ENCODE results near the gene GLI1. TPM values are rescaled to one million over a fixed set of nuclear protein-coding genes. Genes with fewer than 3 reads are reported as not detected.
A peak's percentile ranks its signal among the peaks of the same experiment; 100 is the strongest.

The GLI1 gene
- total and polyA plus RNA-seq, 2 of the 13 experiments (the other 11 are each of a cell fraction or from before 2014, with no cell fraction given): 0.09 to 0.20 TPM

DNA sequence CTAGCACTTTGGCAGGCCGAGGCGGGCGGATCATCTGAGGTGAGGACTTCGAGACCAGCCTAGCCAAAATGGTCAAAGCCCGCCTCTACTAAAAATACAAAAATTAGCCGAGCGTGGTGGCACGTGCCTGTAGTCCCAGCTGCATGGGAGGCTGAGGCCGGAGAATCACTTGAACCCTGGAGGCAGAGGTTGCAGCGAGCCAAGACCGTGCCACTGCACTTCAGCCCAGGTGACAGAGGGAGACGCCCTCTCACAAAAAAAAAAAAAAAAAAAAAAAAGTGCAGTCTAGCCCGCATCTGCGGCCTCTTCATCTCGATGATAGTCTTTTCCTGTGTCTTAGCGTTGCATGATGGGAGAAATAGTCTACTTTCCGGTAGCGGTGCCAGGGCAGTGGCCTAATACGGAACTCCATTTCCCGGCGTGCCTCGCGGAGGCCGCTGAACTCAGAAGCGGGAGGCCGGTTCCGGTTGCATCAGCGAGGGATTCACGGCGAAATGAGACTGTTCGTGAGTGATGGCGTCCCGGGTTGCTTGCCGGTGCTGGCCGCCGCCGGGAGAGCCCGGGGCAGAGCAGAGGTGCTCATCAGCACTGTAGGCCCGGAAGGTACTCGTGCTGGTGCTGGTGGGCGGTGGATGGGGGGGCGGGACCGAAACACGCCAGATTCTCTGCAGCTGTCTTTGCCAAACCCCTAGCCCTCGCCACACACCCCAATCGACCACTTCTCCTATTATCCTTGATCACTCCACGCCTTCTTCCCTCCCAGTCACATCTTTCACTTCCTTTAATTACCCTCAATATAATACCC lies 28.2 kb downstream of the GLI1 start, which contains the start of gene MARS1 (continued):
- no peak for TF ChIP-seq HNRNPL (IDR thresholded peaks at IDR 0.05; ENCODE audit: low read depth, low read length)
- peak; percentile 92 for TF ChIP-seq ELF1 (CRISPR knock-in tag; IDR thresholded peaks at IDR 0.05)
- peak; percentile 90 for TF ChIP-seq POLR2G (IDR thresholded peaks at IDR 0.05; ENCODE audit: low read depth, low read length)
- TF ChIP-seq, protein P1, sequence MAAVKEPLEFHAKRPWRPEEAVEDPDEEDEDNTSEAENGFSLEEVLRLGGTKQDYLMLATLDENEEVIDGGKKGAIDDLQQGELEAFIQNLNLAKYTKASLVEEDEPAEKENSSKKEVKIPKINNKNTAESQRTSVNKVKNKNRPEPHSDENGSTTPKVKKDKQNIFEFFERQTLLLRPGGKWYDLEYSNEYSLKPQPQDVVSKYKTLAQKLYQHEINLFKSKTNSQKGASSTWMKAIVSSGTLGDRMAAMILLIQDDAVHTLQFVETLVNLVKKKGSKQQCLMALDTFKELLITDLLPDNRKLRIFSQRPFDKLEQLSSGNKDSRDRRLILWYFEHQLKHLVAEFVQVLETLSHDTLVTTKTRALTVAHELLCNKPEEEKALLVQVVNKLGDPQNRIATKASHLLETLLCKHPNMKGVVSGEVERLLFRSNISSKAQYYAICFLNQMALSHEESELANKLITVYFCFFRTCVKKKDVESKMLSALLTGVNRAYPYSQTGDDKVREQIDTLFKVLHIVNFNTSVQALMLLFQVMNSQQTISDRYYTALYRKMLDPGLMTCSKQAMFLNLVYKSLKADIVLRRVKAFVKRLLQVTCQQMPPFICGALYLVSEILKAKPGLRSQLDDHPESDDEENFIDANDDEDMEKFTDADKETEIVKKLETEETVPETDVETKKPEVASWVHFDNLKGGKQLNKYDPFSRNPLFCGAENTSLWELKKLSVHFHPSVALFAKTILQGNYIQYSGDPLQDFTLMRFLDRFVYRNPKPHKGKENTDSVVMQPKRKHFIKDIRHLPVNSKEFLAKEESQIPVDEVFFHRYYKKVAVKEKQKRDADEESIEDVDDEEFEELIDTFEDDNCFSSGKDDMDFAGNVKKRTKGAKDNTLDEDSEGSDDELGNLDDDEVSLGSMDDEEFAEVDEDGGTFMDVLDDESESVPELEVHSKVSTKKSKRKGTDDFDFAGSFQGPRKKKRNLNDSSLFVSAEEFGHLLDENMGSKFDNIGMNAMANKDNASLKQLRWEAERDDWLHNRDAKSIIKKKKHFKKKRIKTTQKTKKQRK (IDR thresholded peaks at IDR 0.05; ENCODE audit: low read length): no peak
- peak; percentile 98 for TF ChIP-seq NR2C2 (CRISPR knock-in tag; IDR thresholded peaks at IDR 0.05; ENCODE audit: borderline replicate concordance)
- no peak for TF ChIP-seq AGO1 (IDR thresholded peaks at IDR 0.05; ENCODE audit: low read depth, low read length, poor library complexity, severe bottlenecking)
- TF ChIP-seq ASH2L (IDR thresholded peaks at IDR 0.05; ENCODE audit: insufficient read length, low read depth, low read length): peak; percentile 73
- TF ChIP-seq, protein P2, sequence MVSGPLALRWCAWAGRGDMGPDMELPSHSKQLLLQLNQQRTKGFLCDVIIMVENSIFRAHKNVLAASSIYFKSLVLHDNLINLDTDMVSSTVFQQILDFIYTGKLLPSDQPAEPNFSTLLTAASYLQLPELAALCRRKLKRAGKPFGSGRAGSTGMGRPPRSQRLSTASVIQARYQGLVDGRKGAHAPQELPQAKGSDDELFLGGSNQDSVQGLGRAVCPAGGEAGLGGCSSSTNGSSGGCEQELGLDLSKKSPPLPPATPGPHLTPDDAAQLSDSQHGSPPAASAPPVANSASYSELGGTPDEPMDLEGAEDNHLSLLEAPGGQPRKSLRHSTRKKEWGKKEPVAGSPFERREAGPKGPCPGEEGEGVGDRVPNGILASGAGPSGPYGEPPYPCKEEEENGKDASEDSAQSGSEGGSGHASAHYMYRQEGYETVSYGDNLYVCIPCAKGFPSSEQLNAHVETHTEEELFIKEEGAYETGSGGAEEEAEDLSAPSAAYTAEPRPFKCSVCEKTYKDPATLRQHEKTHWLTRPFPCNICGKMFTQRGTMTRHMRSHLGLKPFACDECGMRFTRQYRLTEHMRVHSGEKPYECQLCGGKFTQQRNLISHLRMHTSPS (CRISPR knock-in tag; IDR thresholded peaks at IDR 0.05; ENCODE audit: low read depth): no peak
- no peak for TF ChIP-seq MAFG (CRISPR knock-in tag; IDR thresholded peaks at IDR 0.05)
- peak; percentile 13; the same call in 1 of the 2 replicates for TF ChIP-seq RXRB (CRISPR knock-in tag; IDR thresholded peaks at IDR 0.05; ENCODE audit: borderline replicate concordance)
- peak; percentile 81 for TF ChIP-seq GABPA (IDR thresholded peaks at IDR 0.05; ENCODE audit: low read depth, low read length)
- peak; percentile 97 for TF ChIP-seq GABPA (CRISPR knock-in tag; IDR thresholded peaks at IDR 0.05; ENCODE audit: low read depth)
- peak; percentile 20; the same call in 1 of the 2 replicates for TF ChIP-seq ZNF256 (CRISPR knock-in tag; conservative IDR thresholded peaks at IDR 0.05)
- no peak for TF ChIP-seq ZNF468 (CRISPR knock-in tag; IDR thresholded peaks at IDR 0.05)
- no peak for TF ChIP-seq ZNF34 (CRISPR knock-in tag; IDR thresholded peaks at IDR 0.05; ENCODE audit: borderline replicate concordance)
- TF ChIP-seq ZNF12 (CRISPR knock-in tag; IDR thresholded peaks at IDR 0.05): no peak
- no peak for TF ChIP-seq TCF7 (IDR thresholded peaks at IDR 0.05; ENCODE audit: low read depth)
- 0 out of 2 replicates have a peak, but pooled peaks have one; percentile 29 for TF ChIP-seq CBFB (CRISPR knock-in tag; IDR thresholded peaks at IDR 0.05)
- no peak for TF ChIP-seq ZNF776 (CRISPR knock-in tag; IDR thresholded peaks at IDR 0.05)

Data from HepG2 (cell line).